ENCODE data around the gene ABCA4. TPM values are rescaled to one million over a fixed set of nuclear protein-coding genes. Genes with fewer than 3 reads are reported as not detected.
A peak's percentile ranks its signal among the peaks of the same experiment; 100 is the strongest.

The ABCA4 gene
- total RNA-seq, 1 donor from 2014 or later: 3.2 TPM

GRCh38 chr1:94011129-94011528, 109.8 kb downstream of the ABCA4 start:
- H3K9me3 Mint-ChIP-seq: no peaks in the 10 kb centered on the region
- peaks cover 20% of the 10 kb centered on the region for H3K4me1 Mint-ChIP-seq (ENCODE audit: unreplicated experiment)
- TF ChIP-seq CTCF (conservative IDR thresholded peaks at IDR 0.05): no peak
- no peak overlapping the region for H3K4me3 Mint-ChIP-seq
- no peaks in the 10 kb centered on the region for H3K36me3 Mint-ChIP-seq
- peaks cover 6% of the 10 kb centered on the region for H3K27me3 Mint-ChIP-seq
- H3K27ac Mint-ChIP-seq: no peak overlapping the region
- DNase-seq (ENCODE audit: extremely low spot score, unreplicated experiment): no peak

- H3K4me1 Mint-ChIP-seq (ENCODE audit: unreplicated experiment): peaks cover 20% of the 10 kb centered on the region
- H3K36me3 Mint-ChIP-seq: no peaks in the 10 kb centered on the region
- H3K9me3 Mint-ChIP-seq: no peaks in the 10 kb centered on the region
- DNase-seq (ENCODE audit: extremely low spot score, unreplicated experiment): no peak
- TF ChIP-seq CTCF (conservative IDR thresholded peaks at IDR 0.05): no peak
- H3K4me3 Mint-ChIP-seq: no peak overlapping the region
- peaks cover 6% of the 10 kb centered on the region for H3K27me3 Mint-ChIP-seq
- H3K27ac Mint-ChIP-seq: no peak overlapping the region
These were observed 111.6 kb downstream of the ABCA4 start for GRCh38 chr1:94009304-94009703.

GRCh38 chr1:94006604-94007003, 114.3 kb downstream of the ABCA4 start:
- Mint-ChIP-seq H3K4me1 (ENCODE audit: unreplicated experiment) (no peaks in the 10 kb centered on the region), H3K36me3 (no peaks in the 10 kb centered on the region), H3K27me3 (no peaks in the 10 kb centered on the region), H3K4me3 (no peak overlapping the region), H3K9me3 (no peaks in the 10 kb centered on the region), H3K27ac (no peak overlapping the region)
- no peak for TF ChIP-seq CTCF (conservative IDR thresholded peaks at IDR 0.05)
- DNase-seq (ENCODE audit: extremely low spot score, unreplicated experiment): peak; percentile 27

- Mint-ChIP-seq H3K36me3 (no peaks in the 10 kb centered on the region), H3K9me3 (no peaks in the 10 kb centered on the region)
- no peak for DNase-seq (ENCODE audit: extremely low spot score, unreplicated experiment)
These were observed 116.0 kb downstream of the ABCA4 start for GRCh38 chr1:94004924-94005323.

GRCh38 chr1:94002046-94002787, 118.7 kb downstream of the ABCA4 start:
- TF ChIP-seq CTCF (conservative IDR thresholded peaks at IDR 0.05): no peak
- H3K27me3 Mint-ChIP-seq: no peaks in the 10 kb centered on the region

More at GRCh38 chr1:94004924-94005323, 116.0 kb downstream of the ABCA4 start:
- no peak overlapping the region for H3K27ac Mint-ChIP-seq
- TF ChIP-seq CTCF (conservative IDR thresholded peaks at IDR 0.05): no peak
- no peaks in the 10 kb centered on the region for H3K27me3 Mint-ChIP-seq
- H3K4me1 Mint-ChIP-seq (ENCODE audit: unreplicated experiment): no peaks in the 10 kb centered on the region
- H3K4me3 Mint-ChIP-seq: no peak overlapping the region

More at GRCh38 chr1:94002046-94002787, 118.7 kb downstream of the ABCA4 start:
- no peak overlapping the region for H3K4me3 Mint-ChIP-seq
- no peaks in the 10 kb centered on the region for H3K4me1 Mint-ChIP-seq (ENCODE audit: unreplicated experiment)
- H3K9me3 Mint-ChIP-seq: no peaks in the 10 kb centered on the region
- H3K27ac Mint-ChIP-seq: no peak overlapping the region
- H3K36me3 Mint-ChIP-seq: no peaks in the 10 kb centered on the region
- DNase-seq (ENCODE audit: extremely low spot score, unreplicated experiment): peak; percentile 47
